Loucy (cell line): ENCODE data around the gene ZNF211.

Experiments used
- H2AFZ ChIP-seq: fragments of 200-600 bp; sonication (generic); 2 replicates; pipeline ENCODE4 v1.6.0; 2016; ENCODE audit warnings: antibody characterized with exemption, mild to moderate bottlenecking, low read length, moderate library complexity
- H3F3A ChIP-seq: fragments of 200-600 bp; 2 replicates; pipeline ENCODE4 v1.6.0; 2016; ENCODE audit warnings: antibody characterized with exemption, low read depth, mild to moderate bottlenecking
- H3K27me3 ChIP-seq: fragments of 200-600 bp; sonication (generic); 2 replicates; pipeline ENCODE4 v1.6.1; 2014; ENCODE audit warnings: low read length, mild to moderate bottlenecking; ENCODE audit not compliant: insufficient read depth, poor library complexity, severe bottlenecking
- H3K36me3 ChIP-seq: fragments of 200-600 bp; sonication (generic); 2 replicates; pipeline ENCODE4 v1.6.1; 2016; ENCODE audit warnings: low read length; ENCODE audit not compliant: insufficient read depth
- H3K4me1 ChIP-seq: fragments of 200-600 bp; sonication (generic); 2 replicates; pipeline ENCODE4 v1.5.1; 2014; ENCODE audit warnings: low read length, mild to moderate bottlenecking; ENCODE audit not compliant: insufficient read depth, poor library complexity, severe bottlenecking
- H3K4me2 ChIP-seq: fragments of 200-600 bp; sonication (generic); 2 replicates; pipeline ENCODE4 v1.6.0; 2014; ENCODE audit warnings: antibody characterized with exemption, low read length, low read depth, mild to moderate bottlenecking; ENCODE audit not compliant: poor library complexity, severe bottlenecking
- H3K4me3 ChIP-seq: fragments of 200-600 bp; sonication (generic); 2 replicates; pipeline ENCODE4 v1.5.1; 2014; ENCODE audit warnings: low read length, mild to moderate bottlenecking, mixed read lengths; ENCODE audit not compliant: poor library complexity, severe bottlenecking
- H3K79me2 ChIP-seq: fragments of 200-600 bp; sonication (generic); 2 replicates; pipeline ENCODE4 v1.6.1; 2014; ENCODE audit warnings: low read length; ENCODE audit not compliant: insufficient read depth
- H3K9ac ChIP-seq: fragments of 200-600 bp; sonication (generic); 2 replicates; pipeline ENCODE4 v1.6.0; 2014; ENCODE audit warnings: mild to moderate bottlenecking, low read depth, low read length, moderate library complexity; ENCODE audit not compliant: poor library complexity, severe bottlenecking
- H3K9me2 ChIP-seq: fragments of 200-600 bp; sonication (generic); replicated peaks from 2 replicates; pipeline ENCODE4 v1.6.1; 2016; ENCODE audit warnings: low read depth, low read length, mixed read lengths
- H3K9me3 ChIP-seq: fragments of 200-600 bp; sonication (generic); 2 replicates; pipeline ENCODE4 v1.6.1; 2014; ENCODE audit warnings: mild to moderate bottlenecking, antibody characterized with exemption, low read length, low read depth; ENCODE audit not compliant: insufficient read depth
- H4K20me1 ChIP-seq: fragments of 200-600 bp; sonication (generic); 2 replicates; pipeline ENCODE4 v1.6.0; 2014; ENCODE audit warnings: antibody characterized with exemption, low read length, mild to moderate bottlenecking; ENCODE audit not compliant: insufficient read depth, poor library complexity, severe bottlenecking
- EZH2phosphoT487 ChIP-seq: fragments of 200-600 bp; IDR thresholded peaks from 2 replicates; pipeline ENCODE4 v1.6.1; 2018; ENCODE audit warnings: antibody characterized with exemption, mild to moderate bottlenecking, moderate library complexity, borderline replicate concordance
- TF ChIP-seq, protein P1 (sequence below): fragments of 200-600 bp; sonication (generic); conservative IDR thresholded peaks from 2 replicates; pipeline ENCODE4 v1.5.1; 2014; ENCODE audit warnings: mild to moderate bottlenecking, antibody characterized with exemption, low read length

The ZNF211 gene

GRCh38 chr19:57599377-57599760, 33.6 kb upstream of the ZNF211 start:
- Histone ChIP-seq H3K4me2 (peak overlapping the region; percentile 96), H3K4me3 (peak overlapping the region; percentile 88), H3F3A (no peaks in the 10 kb centered on the region), H3K27me3 (peaks cover 9% of the 10 kb centered on the region), H3K9ac (no peak overlapping the region), H3K9me2 (no peaks in the 10 kb centered on the region), H3K4me1 (peaks cover 17% of the 10 kb centered on the region), H3K36me3 (peaks cover 3% of the 10 kb centered on the region; the same call in 1 of the 2 replicates), H3K79me2 (peaks cover 20% of the 10 kb centered on the region), H3K9me3 (peaks cover 5% of the 10 kb centered on the region; the same call in 1 of the 2 replicates), H2AFZ (peak overlapping the region; percentile 93), H4K20me1 (no peaks in the 10 kb centered on the region)
- TF ChIP-seq, protein P1, sequence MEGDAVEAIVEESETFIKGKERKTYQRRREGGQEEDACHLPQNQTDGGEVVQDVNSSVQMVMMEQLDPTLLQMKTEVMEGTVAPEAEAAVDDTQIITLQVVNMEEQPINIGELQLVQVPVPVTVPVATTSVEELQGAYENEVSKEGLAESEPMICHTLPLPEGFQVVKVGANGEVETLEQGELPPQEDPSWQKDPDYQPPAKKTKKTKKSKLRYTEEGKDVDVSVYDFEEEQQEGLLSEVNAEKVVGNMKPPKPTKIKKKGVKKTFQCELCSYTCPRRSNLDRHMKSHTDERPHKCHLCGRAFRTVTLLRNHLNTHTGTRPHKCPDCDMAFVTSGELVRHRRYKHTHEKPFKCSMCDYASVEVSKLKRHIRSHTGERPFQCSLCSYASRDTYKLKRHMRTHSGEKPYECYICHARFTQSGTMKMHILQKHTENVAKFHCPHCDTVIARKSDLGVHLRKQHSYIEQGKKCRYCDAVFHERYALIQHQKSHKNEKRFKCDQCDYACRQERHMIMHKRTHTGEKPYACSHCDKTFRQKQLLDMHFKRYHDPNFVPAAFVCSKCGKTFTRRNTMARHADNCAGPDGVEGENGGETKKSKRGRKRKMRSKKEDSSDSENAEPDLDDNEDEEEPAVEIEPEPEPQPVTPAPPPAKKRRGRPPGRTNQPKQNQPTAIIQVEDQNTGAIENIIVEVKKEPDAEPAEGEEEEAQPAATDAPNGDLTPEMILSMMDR = no peak
- no peak for TF ChIP-seq EZH2phosphoT487

DNA sequence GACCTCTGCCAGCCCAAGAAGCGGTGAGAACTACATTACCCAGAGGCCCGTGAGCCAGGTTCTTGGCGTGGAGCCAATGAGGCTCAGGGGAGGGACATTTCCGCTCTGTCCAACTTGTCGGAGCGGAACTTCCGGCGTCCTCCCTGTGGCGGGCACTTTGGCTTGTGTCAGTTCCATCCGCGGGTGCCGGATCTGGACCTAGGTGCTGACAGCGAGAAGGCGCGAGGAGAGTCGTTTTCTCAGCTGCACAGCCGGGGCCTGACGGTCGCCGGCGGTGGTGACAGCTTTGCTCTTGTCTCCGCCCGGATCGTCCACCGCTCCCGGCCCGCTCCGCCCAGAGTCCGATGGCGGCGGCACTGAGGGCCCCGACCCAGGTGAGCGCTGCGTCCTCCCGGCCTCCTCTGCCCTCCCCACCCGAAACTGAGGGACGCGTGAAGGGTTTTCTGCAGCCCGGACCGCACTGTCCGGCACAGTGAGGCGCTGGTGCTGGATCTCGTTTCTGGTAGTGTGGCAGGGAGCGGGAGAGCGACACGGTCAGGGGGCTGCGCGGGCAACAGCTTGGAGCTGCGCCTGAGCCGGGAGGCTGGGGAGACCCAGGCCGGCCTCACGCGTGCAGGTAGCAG, 33.1 kb upstream of the ZNF211 start, which contains the start of gene ZNF530:
Gene ZNF530, plus strand, starts transcription at position 125 of the 623 bp plus-strand sequence. CDS start 4,461 bp downstream, outside the sequence.
- Histone ChIP-seq H3K79me2 (peaks cover 20% of the 10 kb centered on the region), H4K20me1 (no peaks in the 10 kb centered on the region), H2AFZ (peak within 1 kb of the TSS; percentile 93), H3K9me3 (peaks cover 10% of the 10 kb centered on the region; the same call in 1 of the 2 replicates), H3K4me2 (peak within 1 kb of the TSS; percentile 96), H3K9me2 (no peaks in the 10 kb centered on the region), H3K27me3 (peaks cover 9% of the 10 kb centered on the region), H3K9ac (peak within 1 kb of the TSS; percentile 84), H3K4me3 (peak within 1 kb of the TSS; percentile 88), H3K4me1 (peaks cover 17% of the 10 kb centered on the region), H3K36me3 (peaks cover 8% of the 10 kb centered on the region; the same call in 1 of the 2 replicates), H3F3A (no peaks in the 10 kb centered on the region)
- no peak for TF ChIP-seq EZH2phosphoT487
- TF ChIP-seq, protein P1 = no peak

DNA sequence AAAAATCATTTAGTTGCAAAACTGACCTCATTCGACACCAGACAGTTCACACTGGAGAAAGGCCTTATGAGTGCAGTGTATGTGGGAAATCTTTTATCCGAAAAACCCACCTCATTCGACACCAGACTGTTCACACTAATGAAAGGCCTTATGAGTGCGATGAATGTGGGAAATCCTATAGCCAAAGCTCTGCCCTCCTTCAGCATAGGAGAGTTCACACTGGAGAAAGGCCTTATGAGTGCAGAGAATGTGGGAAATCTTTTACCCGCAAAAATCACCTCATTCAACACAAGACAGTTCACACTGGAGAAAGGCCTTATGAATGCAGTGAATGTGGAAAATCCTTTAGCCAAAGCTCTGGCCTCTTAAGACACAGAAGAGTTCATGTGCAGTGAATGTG, 26.0 kb upstream of the ZNF211 start:
- TF ChIP-seq, protein P1 = no peak
- TF ChIP-seq EZH2phosphoT487 = no peak
- Histone ChIP-seq H3K27me3 (no peaks in the 10 kb centered on the region), H3K9me3 (peaks cover 42% of the 10 kb centered on the region)

More for the DNA sequence above, 26.0 kb upstream of the ZNF211 start:
- Histone ChIP-seq H3K4me2 (no peak overlapping the region), H3K4me3 (no peak overlapping the region), H3F3A (no peaks in the 10 kb centered on the region), H3K9me2 (no peaks in the 10 kb centered on the region), H3K4me1 (no peaks in the 10 kb centered on the region), H2AFZ (no peak overlapping the region), H3K79me2 (no peaks in the 10 kb centered on the region), H3K36me3 (peaks cover 30% of the 10 kb centered on the region), H4K20me1 (no peaks in the 10 kb centered on the region), H3K9ac (no peak overlapping the region)
